GM19023 (cell line): ENCODE measurements around the gene DEUP1.
"Not testable (repeated sequence)": the region's sequence is repeated elsewhere in the genome, so short reads cannot be mapped to it uniquely, and the experiment has no call there.

ENCODE experiments used
- ATAC-seq: cut with Tn5 transposase; IDR thresholded peaks from one replicate; pipeline ENCODE4 v1.9.1; 2021; ENCODE audit warnings: mild to moderate bottlenecking, moderate library complexity; ENCODE audit not compliant: unreplicated experiment

The DEUP1 gene

DNA sequence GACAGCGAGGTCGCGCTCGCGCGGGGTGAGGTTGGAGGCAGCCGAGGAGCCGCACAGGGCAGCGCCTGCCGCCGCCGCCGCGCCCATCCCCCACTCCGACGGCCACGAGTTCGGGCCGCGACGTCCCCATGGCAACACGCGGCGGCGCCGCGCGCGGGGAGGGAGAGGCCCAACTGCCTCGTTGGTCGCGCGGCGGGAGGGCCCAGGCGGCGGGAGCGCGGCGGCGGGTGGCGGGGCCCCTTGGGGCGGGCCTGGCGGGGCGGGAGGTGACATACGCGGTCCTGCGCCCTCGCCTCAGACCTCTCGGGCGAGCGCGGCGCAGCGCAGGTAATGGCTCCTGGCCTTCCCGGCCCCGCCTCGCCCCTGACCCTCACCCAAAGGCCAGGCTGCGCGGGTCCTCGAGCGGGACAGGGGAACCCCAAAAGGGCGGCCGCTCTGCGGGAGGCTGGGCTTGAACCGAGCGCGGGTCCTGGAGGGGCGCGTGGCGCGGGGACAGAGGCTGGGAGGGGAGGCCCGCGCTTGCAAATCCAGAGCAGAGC, at the start of gene DEUP1:
Gene DEUP1, plus strand, starts transcription at position 297 of the 539 bp plus-strand sequence. CDS start 1,518 bp downstream, outside the sequence.
- ATAC-seq: no peak

- ATAC-seq: no peak
Measured at GRCh38 chr11:93285430-93285829, 45.1 kb upstream of the DEUP1 start.

DNA sequence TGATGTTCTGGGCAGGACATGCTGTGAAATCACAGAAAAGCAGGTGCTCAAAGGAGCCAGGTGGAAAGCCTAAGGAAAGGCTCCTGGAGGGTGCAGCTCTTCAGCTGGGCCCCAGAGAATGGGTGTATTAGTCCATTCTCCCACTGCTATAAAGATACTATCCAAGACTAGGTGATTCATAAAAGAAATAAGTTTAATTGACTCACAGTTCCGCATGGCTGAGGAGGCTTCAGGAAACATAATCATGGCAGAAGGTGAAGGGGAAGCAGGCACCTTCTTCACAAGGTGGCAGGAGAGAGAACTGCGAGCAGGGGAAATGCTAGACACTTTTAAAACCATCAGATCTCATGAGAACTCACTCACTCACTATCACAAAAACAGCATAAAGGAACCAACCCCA, 43.1 kb upstream of the DEUP1 start:
- ATAC-seq: no peak

DNA sequence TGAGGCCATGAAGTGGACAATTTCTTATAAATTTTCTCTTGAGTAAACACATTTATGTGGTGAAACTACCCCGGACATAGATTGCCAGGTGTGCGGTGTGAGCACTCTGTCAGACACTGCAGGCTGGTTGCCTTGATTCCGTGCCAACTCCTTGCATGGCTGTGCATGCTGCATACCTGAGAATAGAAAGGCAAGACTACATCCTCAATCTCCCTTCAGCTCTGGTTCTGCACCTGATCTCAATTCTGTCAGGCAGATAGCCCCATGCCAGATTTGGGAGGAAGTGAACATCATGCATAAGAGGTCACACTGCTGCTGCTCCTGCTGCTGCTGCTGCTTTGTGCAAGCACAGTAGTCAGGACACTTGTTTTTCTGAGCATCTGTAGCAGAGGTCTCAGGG, 42.5 kb upstream of the DEUP1 start:
- no peak for ATAC-seq

DNA sequence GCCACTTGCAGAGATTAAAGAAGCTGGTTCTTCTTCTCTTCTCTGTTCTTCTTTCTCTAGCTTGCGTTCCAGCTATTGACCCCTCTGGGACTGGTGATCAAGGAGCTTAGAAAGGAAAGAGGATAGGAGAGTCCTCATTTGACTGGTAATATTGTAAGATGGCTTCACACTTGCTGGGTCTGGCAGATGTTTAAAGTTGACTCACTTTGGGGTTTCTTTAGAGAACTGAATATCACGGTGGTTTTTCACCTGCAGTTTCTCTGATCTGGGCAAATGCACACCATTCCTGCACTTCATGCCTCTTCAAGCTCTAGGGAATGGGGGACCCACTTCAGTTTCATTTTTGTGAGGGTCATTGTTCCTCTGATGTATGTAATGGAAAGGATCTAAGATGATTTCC, 41.8 kb upstream of the DEUP1 start:
- ATAC-seq: no peak

DNA sequence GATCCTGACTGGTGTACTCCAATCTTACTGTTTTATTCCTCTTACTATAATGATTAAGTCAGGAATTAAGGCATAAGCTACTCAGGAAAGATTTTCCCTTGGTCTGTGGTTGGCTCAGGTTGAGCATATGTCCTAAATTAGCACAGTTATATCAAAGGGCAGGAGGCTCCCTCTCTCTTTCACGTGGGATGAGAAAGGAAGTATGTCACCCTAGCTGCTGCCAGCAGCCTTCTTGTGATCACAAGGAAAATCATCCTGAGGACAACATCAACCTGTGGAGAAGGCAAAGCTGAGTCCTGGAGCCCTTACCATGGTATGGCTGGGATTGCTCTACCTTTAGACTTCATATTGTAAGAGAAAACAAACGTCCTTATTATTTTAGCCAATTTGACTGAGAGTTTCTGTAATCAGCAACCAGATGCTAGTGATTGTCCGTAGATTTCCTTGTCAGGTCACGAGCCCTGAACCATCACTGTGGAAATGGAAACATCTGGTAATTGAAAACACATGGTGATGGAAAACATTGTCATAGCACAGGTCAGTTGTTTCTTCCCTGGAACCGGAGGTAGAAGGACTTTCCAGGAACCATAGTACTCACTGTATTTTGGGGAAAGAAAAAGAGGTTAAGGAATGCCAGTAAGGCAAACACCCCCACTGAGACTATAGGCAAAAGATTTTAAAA, 40.6 kb upstream of the DEUP1 start:
- ATAC-seq: no peak

- no peak for ATAC-seq
Measured at GRCh38 chr11:93291110-93291509, 39.4 kb upstream of the DEUP1 start.

DNA sequence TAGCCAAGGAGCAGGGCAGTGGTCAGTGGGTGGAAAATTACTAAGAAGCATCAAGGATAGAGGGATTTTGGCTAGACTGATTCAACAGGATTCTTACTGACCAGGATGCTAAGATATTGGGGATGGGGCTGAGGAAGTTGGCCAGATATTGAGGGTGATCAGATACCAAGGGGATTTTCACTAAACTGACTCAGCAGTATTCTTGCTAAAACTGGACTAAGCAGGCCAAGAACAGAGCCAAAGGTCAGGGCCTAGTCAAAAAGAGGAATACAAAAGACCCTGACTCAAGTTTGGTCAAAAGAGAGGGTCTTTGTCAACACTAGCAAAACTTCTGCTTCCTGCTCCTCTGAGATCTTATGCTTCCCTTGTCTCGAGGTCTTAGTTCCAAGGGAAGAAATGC, 38.6 kb upstream of the DEUP1 start:
- ATAC-seq: no peak

DNA sequence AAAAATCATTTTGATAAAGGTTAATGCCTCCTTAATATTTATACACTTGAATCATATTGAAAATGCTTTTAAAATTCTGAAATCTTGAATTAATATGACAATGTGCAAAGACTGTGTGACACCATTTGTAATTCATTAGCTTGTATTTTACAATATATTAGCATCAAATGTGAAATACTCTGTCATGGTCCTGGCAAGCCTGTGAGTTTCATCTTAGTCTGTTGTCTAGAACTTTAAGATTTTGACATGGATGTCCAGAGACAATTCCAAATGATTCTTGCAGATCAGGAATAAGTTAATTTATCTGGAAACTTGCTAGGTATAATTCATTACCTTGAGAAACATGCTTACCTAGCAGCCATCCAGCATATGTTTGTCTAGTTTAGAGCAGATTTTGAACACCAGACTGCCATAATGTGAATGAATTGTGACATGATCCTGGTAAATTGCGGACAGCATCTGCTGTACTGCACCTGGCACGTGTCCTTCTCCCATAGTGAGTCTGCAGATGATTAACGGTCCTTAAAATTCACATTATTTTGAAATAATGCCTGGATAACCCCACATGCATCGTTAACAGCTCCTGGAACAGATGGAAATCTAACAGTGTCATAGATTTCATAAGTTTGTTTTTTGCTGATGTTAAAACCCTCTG, 34.5 kb upstream of the DEUP1 start:
- no peak for ATAC-seq

GRCh38 chr11:93303689-93304088, 26.9 kb upstream of the DEUP1 start:
- no peak for ATAC-seq

- ATAC-seq: not testable (repeated sequence)
Measured at GRCh38 chr11:93314399-93314798, 16.1 kb upstream of the DEUP1 start.

DNA sequence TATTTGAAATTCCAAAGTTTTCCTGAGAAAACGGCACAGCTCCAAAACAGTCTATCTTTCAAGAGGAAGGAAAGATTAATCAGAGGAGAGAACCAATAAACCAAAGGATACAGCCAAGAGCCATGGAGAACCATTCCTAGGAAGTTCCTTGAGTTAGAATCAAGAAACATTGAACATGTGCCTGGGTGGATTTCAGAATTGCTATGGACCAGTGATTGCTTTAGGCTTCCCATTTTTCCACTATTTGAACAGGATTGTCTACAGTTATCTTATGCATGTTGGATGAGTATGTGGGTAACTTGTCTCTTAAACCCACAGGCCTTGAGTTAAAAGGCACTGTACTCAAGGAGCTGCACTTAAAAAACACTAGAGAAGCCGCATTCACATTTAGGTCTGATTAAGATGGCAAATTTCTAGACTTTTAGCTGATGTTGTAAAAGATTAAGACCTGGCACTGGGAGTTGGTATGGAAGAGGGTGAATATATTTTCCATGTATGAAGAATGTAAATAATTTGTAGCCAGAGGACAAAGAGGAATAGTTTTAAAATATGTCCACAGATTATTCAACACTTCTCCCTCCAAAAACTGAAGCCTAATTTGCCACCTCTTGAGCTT, 11.2 kb upstream of the DEUP1 start:
- no peak for ATAC-seq

GRCh38 chr11:93320230-93320629, 10.3 kb upstream of the DEUP1 start:
- no peak for ATAC-seq

DNA sequence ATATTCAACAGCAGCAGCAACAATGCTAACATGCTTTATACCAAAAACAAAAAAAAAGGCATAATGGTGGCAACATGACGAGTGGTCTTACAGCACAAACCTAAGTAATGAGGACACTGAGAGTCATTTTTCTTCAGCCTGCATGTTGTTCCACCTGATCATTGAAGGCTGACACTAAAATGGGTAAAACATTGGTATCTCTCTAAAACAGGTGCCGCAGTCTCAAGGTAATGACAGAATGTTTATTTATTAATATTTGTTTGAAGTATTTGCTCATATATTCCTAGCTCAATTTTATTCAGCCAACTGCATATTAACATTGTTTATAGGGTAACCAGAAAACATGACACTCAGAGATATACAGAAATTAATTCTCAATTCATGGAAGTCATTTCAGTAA, 8.3 kb upstream of the DEUP1 start:
- no peak for ATAC-seq

GRCh38 chr11:93323747-93324146, 6.8 kb upstream of the DEUP1 start:
- ATAC-seq: no peak

- no peak for ATAC-seq
Measured at GRCh38 chr11:93324500-93324899, 6.0 kb upstream of the DEUP1 start.

DNA sequence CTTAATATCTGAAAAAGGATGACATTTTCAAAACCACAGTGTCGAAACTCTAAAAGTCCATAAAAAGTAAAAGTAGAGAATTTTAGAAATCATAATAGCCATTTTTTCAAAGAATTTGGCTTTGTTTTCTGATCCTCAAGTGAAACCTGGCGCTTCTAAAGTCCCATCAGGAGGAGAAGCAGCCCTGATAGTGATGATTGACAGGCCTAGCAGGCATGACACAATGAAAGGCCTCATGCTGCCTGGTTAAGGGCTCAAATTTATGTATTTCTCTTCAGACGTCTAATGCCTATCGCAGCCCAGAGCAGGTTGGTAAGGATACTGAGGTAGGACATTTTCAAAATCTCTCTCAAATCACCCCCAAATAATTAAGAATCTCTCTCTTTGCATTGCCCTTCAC, 3.9 kb upstream of the DEUP1 start:
- no peak for ATAC-seq

DNA sequence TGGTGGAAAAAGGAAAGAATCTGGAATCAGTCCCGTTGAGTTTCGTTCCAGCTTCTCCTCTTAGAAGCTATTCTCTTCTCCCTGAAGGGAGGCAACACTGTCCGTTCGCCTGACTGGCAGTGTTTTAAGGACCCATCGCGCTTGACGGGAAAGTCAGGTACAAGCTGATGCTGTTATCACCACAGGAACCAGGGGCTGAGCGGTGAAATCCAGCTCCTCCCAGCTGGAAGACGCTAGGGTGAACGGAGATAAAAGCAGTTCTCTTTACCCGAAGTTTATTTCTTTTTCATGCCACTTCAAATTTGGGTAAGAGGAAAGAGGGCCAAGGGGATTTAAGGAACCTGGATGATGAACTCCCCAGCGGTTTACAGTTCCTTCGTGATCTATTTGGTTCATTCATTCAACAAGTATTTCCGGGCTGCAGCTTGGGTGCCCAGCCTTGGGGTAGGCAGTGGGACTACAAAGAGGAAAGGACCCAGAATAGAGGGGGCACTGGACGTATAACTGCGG, 551 bp upstream of the DEUP1 start:
- ATAC-seq: no peak

DNA sequence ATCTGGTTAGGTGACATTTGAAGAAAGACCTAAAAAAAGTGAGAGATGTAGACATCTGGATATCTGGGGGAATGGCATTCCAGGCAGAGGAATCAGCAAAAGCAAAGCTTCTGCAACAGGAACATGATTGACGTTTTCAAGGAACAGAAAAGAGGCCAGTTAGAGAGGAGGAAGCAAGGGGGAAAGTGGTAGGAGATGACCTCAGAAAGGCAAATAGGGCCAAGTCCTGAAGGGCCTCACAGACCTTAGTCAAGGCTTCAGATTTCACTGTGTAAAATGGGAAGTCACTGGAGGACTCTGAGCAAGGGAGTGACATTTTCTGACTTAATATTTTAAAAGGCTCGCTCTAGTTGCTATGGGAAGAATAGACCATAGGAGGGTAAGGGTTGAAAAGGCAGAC, 9.7 kb downstream of the DEUP1 start:
- no peak for ATAC-seq

GRCh38 chr11:93344855-93345333, 14.4 kb downstream of the DEUP1 start:
- no peak for ATAC-seq

DNA sequence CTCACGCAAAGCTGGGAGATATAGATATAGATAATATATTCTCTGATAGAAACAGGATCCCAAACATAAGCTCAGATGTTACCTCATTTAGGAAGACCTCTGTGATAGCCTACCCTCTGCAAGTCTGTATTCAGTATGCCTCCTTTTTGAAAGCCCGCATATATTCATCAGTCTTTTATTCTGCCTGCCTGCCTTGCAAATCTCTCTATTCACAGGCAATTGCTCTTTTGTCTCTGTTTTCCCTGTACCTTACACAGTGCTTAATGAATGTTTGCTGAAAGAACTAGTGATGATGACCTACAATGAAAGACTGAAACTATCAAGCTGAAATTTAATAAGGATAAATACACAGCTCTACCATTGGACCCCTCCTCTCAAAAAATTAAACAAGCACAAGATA, 18.4 kb downstream of the DEUP1 start:
- ATAC-seq: no peak

GRCh38 chr11:93350835-93351234, 20.3 kb downstream of the DEUP1 start:
- no peak for ATAC-seq
